Thyroid gland (tissue), 4 donors: ENCODE data around the gene SMNDC1. TPM values are rescaled to one million over a fixed set of nuclear protein-coding genes. Genes with fewer than 3 reads are reported as not detected.

ENCODE experiments used
- DNase-seq, 2 donors: peaks; one replicate each; pipeline ENCODE4 v3.0.0-alpha.2; 2019
- H3K27ac ChIP-seq, 3 donors: fragments of 200-600 bp; sonication (generic); 1 replicate in 2 of 3; 2 replicates in 1 of 3; pipeline ENCODE4 v1.5.1; 2016 to 2019; ENCODE audit warnings: mild to moderate bottlenecking in 1 of 3, moderate library complexity in 1 of 3
- H3K27me3 ChIP-seq: fragments of 200-600 bp; sonication (generic); one replicate; pipeline ENCODE4 v1.5.1; 2019
- H3K36me3 ChIP-seq, 2 donors: fragments of 200-600 bp; sonication (generic); one replicate each; pipeline ENCODE4 v1.5.1; 2016 to 2019
- H3K4me1 ChIP-seq, 2 donors: fragments of 200-600 bp; sonication (generic); one replicate each; pipeline ENCODE4 v1.5.1; 2017 to 2019
- H3K4me3 ChIP-seq, 3 donors: fragments of 200-600 bp; sonication (generic); replicated peaks in 1 of 3; 1 replicate in 2 of 3; 2 replicates in 1 of 3; pipeline ENCODE4 v1.5.1; 2016; ENCODE audit warnings: mild to moderate bottlenecking in 1 of 3
- H3K9me3 ChIP-seq: fragments of 200-600 bp; sonication (generic); one replicate; pipeline ENCODE4 v1.5.1; 2017
- CTCF ChIP-seq, 6 experiments: fragments of 200-600 bp in 3 of 6; fragments of 450-650 bp in 3 of 6; sonication (generic) in 3 of 6; IDR thresholded peaks; one replicate each; pipeline ENCODE4 v1.5.1; 2016 to 2019; ENCODE audit warnings: antibody characterized with exemption in 6 of 6, mild to moderate bottlenecking in 2 of 6, inconsistent platforms in 1 of 6, moderate library complexity in 1 of 6
- POLR2A ChIP-seq, 2 donors: fragments of 450-650 bp; IDR thresholded peaks; one replicate each; pipeline ENCODE4 v1.6.1; 2017; ENCODE audit warnings: antibody characterized with exemption in 2 of 2, mild to moderate bottlenecking in 2 of 2, moderate library complexity in 1 of 2
- WGBS, 2 donors: methylation state at CpG; one replicate each; pipeline ENCODE4 v1.1.5; 2017; 5-methylcytosine and 5-hydroxymethylcytosine counted together
- intact Hi-C: fragments of 100-400 bp; cut with DNase I; formaldehyde crosslinking; loops from one replicate; pipeline ENCODE4 v1.15.1; 2023
- total RNA-seq, 4 donors: library from RNA; depleted of rRNA; stranded (reverse); fragments of >200 nt; gene quantifications; one replicate each; pipeline ENCODE4 v1.2.3, GENCODE V29; 2016

Gene SMNDC1
- total RNA-seq, 4 donors from 2014 or later, result 12.3 to 16.3 (median 13.5) TPM

GRCh38 chr10:110305767-110306451, 1.2 kb upstream of the SMNDC1 start:
- H3K36me3 ChIP-seq, result peaks cover 14 to 16% of the 10 kb centered on the region in 2 donors
- peaks cover 12 to 17% of the 10 kb centered on the region in 2 donors for H3K4me1 ChIP-seq
- WGBS, 2 donors, result 61 to 63% methylated on average over 17 of the region's 17 CpGs
- H3K27ac ChIP-seq, result peak overlapping the region; percentile 91 to 97 (median 94)
- no peaks in the 10 kb centered on the region for H3K27me3 ChIP-seq
- no peak for TF ChIP-seq POLR2A (IDR thresholded peaks at IDR 0.05)
- peak in 5 of 6 experiments; percentile 49 to 76 (median 60) for TF ChIP-seq CTCF (IDR thresholded peaks at IDR 0.05)
- DNase-seq, result peak; percentile 30 to 40
- H3K9me3 ChIP-seq, result no peaks in the 10 kb centered on the region
- no peak overlapping the region for H3K4me3 ChIP-seq
- intact Hi-C loops, result no loop called here

DNA sequence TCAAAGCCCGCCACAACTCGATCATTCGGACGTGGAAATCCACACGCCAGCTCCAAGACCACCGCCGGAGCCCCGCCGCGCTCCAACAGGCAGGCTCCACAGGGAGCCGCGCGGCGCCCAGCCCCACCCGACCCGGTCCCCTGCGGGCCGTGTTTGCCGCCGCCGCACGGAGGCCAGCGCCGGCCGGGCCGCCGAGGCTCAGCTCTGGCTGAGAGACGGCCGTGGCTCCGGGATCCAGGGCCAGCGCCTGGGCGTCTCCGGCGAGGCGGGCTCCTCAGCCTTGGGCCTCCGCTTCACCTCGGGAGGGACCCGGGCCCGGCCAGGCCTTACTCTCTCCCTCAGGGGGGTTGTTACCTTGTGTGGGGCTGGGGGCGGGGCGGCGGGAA, 333 bp downstream of the SMNDC1 start:
- Histone ChIP-seq H3K4me1 (peaks cover 12 to 20% of the 10 kb centered on the region in 2 donors), H3K27me3 (no peaks in the 10 kb centered on the region), H3K36me3 (peaks cover 22 to 23% of the 10 kb centered on the region in 2 donors), H3K9me3 (no peaks in the 10 kb centered on the region), H3K27ac (peak overlapping the region; percentile 53 to 94 (median 91)), H3K4me3 (peak overlapping the region; percentile 50 to 98 (median 93))
- TF ChIP-seq CTCF (IDR thresholded peaks at IDR 0.05) (no peak), POLR2A (IDR thresholded peaks at IDR 0.05) (no peak)
- DNase-seq, result peak in 1 of 2 donors; percentile 36
- WGBS, 2 donors, result 0 to 1% methylated on average over 2 to 10 of the region's 42 CpGs
- intact Hi-C loops, result no loop called here

DNA sequence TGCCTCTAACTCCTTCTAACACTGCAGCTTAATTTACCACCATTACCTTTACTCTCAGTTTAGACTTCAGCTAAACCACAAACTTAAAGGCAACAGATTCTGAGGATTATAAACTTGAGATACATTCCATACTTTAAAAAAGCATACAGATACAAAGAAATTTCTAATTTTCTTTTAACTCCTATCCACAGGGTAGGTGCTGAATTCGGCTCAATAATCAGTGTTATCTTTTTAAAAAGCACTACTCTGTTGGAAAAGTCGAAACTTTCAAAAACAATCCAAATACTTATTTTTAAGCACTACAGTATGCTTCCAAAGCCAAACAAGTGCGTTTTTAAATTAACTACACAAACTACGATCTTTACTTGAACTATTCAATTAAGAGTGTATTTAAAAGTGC, 1.0 kb downstream of the SMNDC1 start:
- no peaks in the 10 kb centered on the region for H3K27me3 ChIP-seq
- H3K4me1 ChIP-seq, result peaks cover 12 to 20% of the 10 kb centered on the region in 2 donors
- H3K9me3 ChIP-seq, result no peaks in the 10 kb centered on the region
- intact Hi-C loops, result no loop called here
- 5 to 6% methylated on average over 4 of the region's 4 CpGs for WGBS, 2 donors
- peaks cover 23% of the 10 kb centered on the region in 2 donors for H3K36me3 ChIP-seq
- H3K4me3 ChIP-seq, result peak overlapping the region in 2 of 3 donors; percentile 50 to 98
- no peak for DNase-seq
- peak overlapping the region in 1 of 3 donors; percentile 91 for H3K27ac ChIP-seq
- TF ChIP-seq POLR2A (IDR thresholded peaks at IDR 0.05) (no peak), CTCF (IDR thresholded peaks at IDR 0.05) (no peak)

DNA sequence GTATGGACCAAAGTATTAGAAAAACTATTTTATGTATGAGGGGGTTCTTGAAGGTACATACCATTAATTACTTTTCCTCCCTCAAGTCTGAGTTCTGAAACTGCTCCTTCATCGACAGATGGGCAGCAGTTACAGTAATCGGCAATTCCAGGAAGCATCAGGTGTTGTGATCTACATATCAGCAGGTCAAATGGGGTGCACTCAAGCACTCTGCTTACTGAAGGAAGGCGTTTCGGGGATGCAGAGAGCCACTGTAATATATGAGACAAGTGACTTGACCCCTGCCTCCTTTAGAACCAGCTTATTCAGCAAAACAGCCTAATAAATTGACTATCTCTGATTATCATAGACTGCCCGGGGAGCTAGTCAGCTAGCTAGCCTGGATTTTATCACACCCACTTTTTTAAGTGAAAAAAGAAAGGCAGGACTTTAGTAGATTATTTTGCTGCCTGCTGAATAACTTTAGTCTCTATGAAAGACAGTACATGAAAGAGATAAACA, 4.2 kb downstream of the SMNDC1 start:
- Histone ChIP-seq H3K4me3 (no peak overlapping the region), H3K4me1 (peaks cover 9 to 20% of the 10 kb centered on the region in 2 donors), H3K27ac (no peak overlapping the region), H3K27me3 (no peaks in the 10 kb centered on the region), H3K9me3 (no peaks in the 10 kb centered on the region), H3K36me3 (peaks cover 41 to 50% of the 10 kb centered on the region in 2 donors)
- TF ChIP-seq CTCF (IDR thresholded peaks at IDR 0.05) (no peak), POLR2A (IDR thresholded peaks at IDR 0.05) (no peak)
- no peak for DNase-seq
- intact Hi-C loops, result no loop called here
- 89 to 90% methylated on average over 5 of the region's 5 CpGs for WGBS, 2 donors

GRCh38 chr10:110296966-110297365, 7.8 kb downstream of the SMNDC1 start:
- intact Hi-C loops, result no loop called here
- TF ChIP-seq CTCF (IDR thresholded peaks at IDR 0.05) (no peak), POLR2A (IDR thresholded peaks at IDR 0.05) (no peak)
- DNase-seq, result no peak
- no peaks in the 10 kb centered on the region for H3K9me3 ChIP-seq
- peaks cover 0 to 8% of the 10 kb centered on the region in 2 donors for H3K4me1 ChIP-seq
- H3K4me3 ChIP-seq, result no peak overlapping the region
- H3K27ac ChIP-seq, result no peak overlapping the region
- peaks cover 42 to 64% of the 10 kb centered on the region in 2 donors for H3K36me3 ChIP-seq
- no peaks in the 10 kb centered on the region for H3K27me3 ChIP-seq
- 93 to 96% methylated on average over 1 of the region's 1 CpG for WGBS, 2 donors
